CD4-positive, CD25-positive, alpha-beta regulatory T cell (primary cell): ENCODE data around the gene DICER1. TPM values are rescaled to one million over a fixed set of nuclear protein-coding genes. Genes with fewer than 3 reads are reported as not detected.

Source experiments
- ATAC-seq, 2 donors: fragments of 150-1000 bp; cut with Tn5 transposase; one replicate each; pipeline ENCODE4 v1.10.0; 2021; ENCODE audit warnings: low read depth in 2 of 2, moderate number of reproducible peaks in 2 of 2, moderate library complexity in 1 of 2
- DNase-seq, 3 donors: peaks; one replicate each; pipeline versions ENCODE4 v3.0.0 to v3.0.0-alpha.2; 2012 to 2022; ENCODE audit warnings: mixed read lengths in 1 of 3
- H3K27ac ChIP-seq: one replicate; pipeline ENCODE4 v1.7.0; 2013; ENCODE audit warnings: mild to moderate bottlenecking, low read length; ENCODE audit not compliant: insufficient read depth, poor library complexity, severe bottlenecking
- H3K27me3 ChIP-seq: one replicate; pipeline ENCODE4 v1.7.0; 2013; ENCODE audit warnings: low read length; ENCODE audit not compliant: control insufficient read depth, insufficient read depth
- H3K36me3 ChIP-seq: one replicate; pipeline ENCODE4 v1.7.0; 2013; ENCODE audit warnings: mild to moderate bottlenecking, low read length, moderate library complexity; ENCODE audit not compliant: control insufficient read depth, insufficient read depth
- H3K4me1 ChIP-seq: 2 replicates; pipeline ENCODE4 v1.7.0; 2013; ENCODE audit warnings: mild to moderate bottlenecking, low read length; ENCODE audit not compliant: insufficient read depth, control insufficient read depth, poor library complexity, severe bottlenecking
- H3K4me3 ChIP-seq: one replicate; pipeline ENCODE4 v1.7.0; 2013; ENCODE audit warnings: low read depth, mild to moderate bottlenecking, low read length, moderate library complexity
- H3K9me3 ChIP-seq, 2 experiments: 1 replicate in 1 of 2; 2 replicates in 1 of 2; pipeline ENCODE4 v1.7.0; 2013; ENCODE audit warnings: low read length in 2 of 2, mild to moderate bottlenecking in 1 of 2, moderate library complexity in 1 of 2; ENCODE audit not compliant: control insufficient read depth in 2 of 2
- H3K27ac Mint-ChIP-seq, 3 donors: one replicate each; pipeline ENCODE4 v1.8.0; 2020 to 2022; ENCODE audit warnings: mild to moderate bottlenecking in 3 of 3, mixed read lengths in 3 of 3, moderate library complexity in 2 of 3
- H3K27me3 Mint-ChIP-seq: one replicate; pipeline ENCODE4 v1.8.0; 2022; ENCODE audit warnings: mild to moderate bottlenecking, mixed read lengths
- H3K36me3 Mint-ChIP-seq: one replicate; pipeline ENCODE4 v1.8.0; 2020; ENCODE audit warnings: mixed read lengths
- H3K4me1 Mint-ChIP-seq, 4 donors: one replicate each; pipeline ENCODE4 v1.8.0; 2020 to 2022; ENCODE audit warnings: mixed read lengths in 4 of 4, mild to moderate bottlenecking in 1 of 4
- H3K4me3 Mint-ChIP-seq, 4 donors: one replicate each; pipeline ENCODE4 v1.8.0; 2020 to 2022; ENCODE audit warnings: mild to moderate bottlenecking in 4 of 4, mixed read lengths in 4 of 4, moderate library complexity in 3 of 4
- H3K9me3 Mint-ChIP-seq, 7 donors: one replicate each; pipeline ENCODE4 v1.8.0; 2020 to 2022; ENCODE audit warnings: mixed read lengths in 7 of 7, mild to moderate bottlenecking in 3 of 7, moderate library complexity in 2 of 7
- polyA plus RNA-seq, 4 donors: library from polyadenylated mRNA; unstranded; fragments of 300-500 nt; fragmentation: Illumina TruSeq; gene quantifications; one replicate each; pipeline ENCODE4 v1.2.3, GENCODE V29; 2021
- total RNA-seq: library from RNA; stranded (reverse); gene quantifications from one replicate; pipeline ENCODE4 v1.2.3, GENCODE V29; 2022

Gene DICER1
- total and polyA plus RNA-seq, 5 donors from 2014 or later = 12.4 to 52.0 (median 13.1) TPM

GRCh38 chr14:95055318-95055717 lies 102.0 kb downstream of the DICER1 start:
- H3K9me3 ChIP-seq = no peaks in the 10 kb centered on the region
- H3K4me3 Mint-ChIP-seq = no peak overlapping the region
- H3K36me3 ChIP-seq = no peaks in the 10 kb centered on the region
- H3K4me1 ChIP-seq = no peaks in the 10 kb centered on the region
- no peak overlapping the region for H3K4me3 ChIP-seq
- H3K9me3 Mint-ChIP-seq = no peaks in the 10 kb centered on the region
- DNase-seq = no peak
- H3K27ac ChIP-seq = no peak overlapping the region
- peaks cover 0 to 17% (median 2%) of the 10 kb centered on the region in 4 donors for H3K4me1 Mint-ChIP-seq
- no peaks in the 10 kb centered on the region for H3K27me3 ChIP-seq
- no peaks in the 10 kb centered on the region for H3K27me3 Mint-ChIP-seq
- ATAC-seq = no peak
- H3K27ac Mint-ChIP-seq = no peak overlapping the region
- no peaks in the 10 kb centered on the region for H3K36me3 Mint-ChIP-seq

- DNase-seq = no peak
- Mint-ChIP-seq H3K4me3 (no peak overlapping the region), H3K4me1 (peaks cover 0 to 17% (median 2%) of the 10 kb centered on the region in 4 donors), H3K36me3 (no peaks in the 10 kb centered on the region), H3K9me3 (no peaks in the 10 kb centered on the region), H3K27me3 (no peaks in the 10 kb centered on the region), H3K27ac (no peak overlapping the region)
- Histone ChIP-seq H3K4me3 (no peak overlapping the region), H3K9me3 (no peaks in the 10 kb centered on the region), H3K27ac (no peak overlapping the region), H3K4me1 (no peaks in the 10 kb centered on the region), H3K27me3 (no peaks in the 10 kb centered on the region), H3K36me3 (no peaks in the 10 kb centered on the region)
- ATAC-seq = no peak
These were observed 102.7 kb downstream of the DICER1 start for GRCh38 chr14:95054346-95055280.

GRCh38 chr14:95052016-95052585 lies 105.2 kb downstream of the DICER1 start:
- DNase-seq (no peak), ATAC-seq (no peak)
- no peaks in the 10 kb centered on the region for H3K9me3 ChIP-seq
- no peak overlapping the region for H3K27ac ChIP-seq
- no peak overlapping the region for H3K4me3 ChIP-seq
- no peak overlapping the region for H3K4me3 Mint-ChIP-seq
- H3K4me1 ChIP-seq = no peaks in the 10 kb centered on the region
- H3K36me3 ChIP-seq = no peaks in the 10 kb centered on the region
- H3K4me1 Mint-ChIP-seq = no peaks in the 10 kb centered on the region
- H3K9me3 Mint-ChIP-seq = peaks cover 0 to 2% (median 0%) of the 10 kb centered on the region in 7 donors
- H3K27me3 ChIP-seq = no peaks in the 10 kb centered on the region
- H3K36me3 Mint-ChIP-seq = no peaks in the 10 kb centered on the region
- no peaks in the 10 kb centered on the region for H3K27me3 Mint-ChIP-seq
- H3K27ac Mint-ChIP-seq = no peak overlapping the region

- Histone ChIP-seq H3K4me3 (no peak overlapping the region), H3K36me3 (no peaks in the 10 kb centered on the region), H3K27ac (no peak overlapping the region), H3K4me1 (no peaks in the 10 kb centered on the region), H3K27me3 (no peaks in the 10 kb centered on the region), H3K9me3 (no peaks in the 10 kb centered on the region)
- no peak for ATAC-seq
- Mint-ChIP-seq H3K27ac (no peak overlapping the region), H3K9me3 (peaks cover 0 to 2% (median 0%) of the 10 kb centered on the region in 7 donors), H3K4me1 (no peaks in the 10 kb centered on the region), H3K27me3 (no peaks in the 10 kb centered on the region), H3K36me3 (no peaks in the 10 kb centered on the region), H3K4me3 (no peak overlapping the region)
- DNase-seq = no peak
These were observed 107.4 kb downstream of the DICER1 start for GRCh38 chr14:95049952-95050351.

- no peaks in the 10 kb centered on the region for H3K36me3 ChIP-seq
- Mint-ChIP-seq H3K4me1 (no peaks in the 10 kb centered on the region), H3K27me3 (no peaks in the 10 kb centered on the region), H3K27ac (peak overlapping the region in 1 of 3 donors; percentile 65), H3K4me3 (no peak overlapping the region), H3K9me3 (peaks cover 0 to 4% (median 0%) of the 10 kb centered on the region in 7 donors), H3K36me3 (no peaks in the 10 kb centered on the region)
- no peaks in the 10 kb centered on the region for H3K4me1 ChIP-seq
- no peaks in the 10 kb centered on the region for H3K27me3 ChIP-seq
- H3K27ac ChIP-seq = no peak overlapping the region
- DNase-seq (no peak), ATAC-seq (no peak)
- no peak overlapping the region for H3K4me3 ChIP-seq
- no peaks in the 10 kb centered on the region for H3K9me3 ChIP-seq
These were observed 108.5 kb downstream of the DICER1 start for GRCh38 chr14:95048771-95049312.

GRCh38 chr14:95047754-95048153 lies 109.6 kb downstream of the DICER1 start:
- H3K4me3 Mint-ChIP-seq = no peak overlapping the region
- Histone ChIP-seq H3K27me3 (no peaks in the 10 kb centered on the region), H3K36me3 (no peaks in the 10 kb centered on the region), H3K4me3 (no peak overlapping the region), H3K27ac (no peak overlapping the region), H3K9me3 (no peaks in the 10 kb centered on the region), H3K4me1 (no peaks in the 10 kb centered on the region)
- H3K27me3 Mint-ChIP-seq = no peaks in the 10 kb centered on the region
- no peak overlapping the region for H3K27ac Mint-ChIP-seq
- DNase-seq (no peak), ATAC-seq (no peak)
- no peaks in the 10 kb centered on the region for H3K4me1 Mint-ChIP-seq
- H3K9me3 Mint-ChIP-seq = peaks cover 0 to 4% (median 0%) of the 10 kb centered on the region in 7 donors
- H3K36me3 Mint-ChIP-seq = no peaks in the 10 kb centered on the region

GRCh38 chr14:95046711-95047681 lies 110.3 kb downstream of the DICER1 start:
- H3K4me3 ChIP-seq = no peak overlapping the region
- H3K27me3 ChIP-seq = no peaks in the 10 kb centered on the region
- ATAC-seq = no peak
- no peak overlapping the region for H3K4me3 Mint-ChIP-seq
- H3K27ac ChIP-seq = no peak overlapping the region
- no peaks in the 10 kb centered on the region for H3K9me3 ChIP-seq
- no peaks in the 10 kb centered on the region for H3K27me3 Mint-ChIP-seq
- H3K4me1 Mint-ChIP-seq = no peaks in the 10 kb centered on the region
- peak overlapping the region in 1 of 3 donors; percentile 43 for H3K27ac Mint-ChIP-seq
- H3K9me3 Mint-ChIP-seq = peaks cover 0 to 4% (median 0%) of the 10 kb centered on the region in 7 donors
- no peaks in the 10 kb centered on the region for H3K36me3 ChIP-seq
- H3K4me1 ChIP-seq = no peaks in the 10 kb centered on the region
- no peaks in the 10 kb centered on the region for H3K36me3 Mint-ChIP-seq
- no peak for DNase-seq
